ENCODE results near the gene ERGIC1.

ERGIC1 gene

GRCh38 chr5:172904312-172904642 lies 70.2 kb downstream of the ERGIC1 start:
- DNase-seq: no peak

GRCh38 chr5:172904643-172905345 lies 70.7 kb downstream of the ERGIC1 start:
- no peak for DNase-seq

GRCh38 chr5:172905346-172906140 lies 71.5 kb downstream of the ERGIC1 start:
- no peak for DNase-seq

- no peak for DNase-seq
These were observed 72.4 kb downstream of the ERGIC1 start for GRCh38 chr5:172906436-172906835.

GRCh38 chr5:172906888-172907287 lies 72.8 kb downstream of the ERGIC1 start:
- DNase-seq: no peak

- DNase-seq: no peak
These were observed 73.6 kb downstream of the ERGIC1 start for GRCh38 chr5:172907657-172908056.

- no peak for DNase-seq
These were observed 74.6 kb downstream of the ERGIC1 start for GRCh38 chr5:172908662-172909061.

- no peak for DNase-seq
These were observed 76.0 kb downstream of the ERGIC1 start for GRCh38 chr5:172909931-172910502.

- no peak for DNase-seq
These were observed 77.0 kb downstream of the ERGIC1 start for GRCh38 chr5:172910828-172911627.

- no peak for DNase-seq
These were observed 77.5 kb downstream of the ERGIC1 start for GRCh38 chr5:172911628-172911880.

- DNase-seq: no peak
These were observed 77.9 kb downstream of the ERGIC1 start for GRCh38 chr5:172911976-172912375.

GRCh38 chr5:172913117-172913850 lies 79.2 kb downstream of the ERGIC1 start:
- no peak for DNase-seq

GRCh38 chr5:172915514-172915913 lies 81.5 kb downstream of the ERGIC1 start:
- no peak for DNase-seq

GRCh38 chr5:172918421-172919371 lies 84.6 kb downstream of the ERGIC1 start:
- no peak for DNase-seq

GRCh38 chr5:172919525-172920446 lies 85.7 kb downstream of the ERGIC1 start:
- DNase-seq: no peak

- no peak for DNase-seq
These were observed 86.4 kb downstream of the ERGIC1 start for GRCh38 chr5:172920447-172920849.

- no peak for DNase-seq
These were observed 86.9 kb downstream of the ERGIC1 start for GRCh38 chr5:172920995-172921394.

- DNase-seq: no peak
These were observed 87.9 kb downstream of the ERGIC1 start for GRCh38 chr5:172921906-172922305.

GRCh38 chr5:172923539-172923938 lies 89.5 kb downstream of the ERGIC1 start:
- no peak for DNase-seq

GRCh38 chr5:172925336-172925948 lies 91.4 kb downstream of the ERGIC1 start:
- DNase-seq: no peak
